ENCODE results near the gene FMN2.

The FMN2 gene

GRCh38 chr1:240099329-240099728 is 7.6 kb downstream of the FMN2 start:
- no peak for DNase-seq

- DNase-seq, result no peak
Observed at GRCh38 chr1:240099748-240100147, 8.1 kb downstream of the FMN2 start.

- no peak for DNase-seq
Observed at GRCh38 chr1:240100371-240100934, 8.8 kb downstream of the FMN2 start.

GRCh38 chr1:240101306-240101705 is 9.6 kb downstream of the FMN2 start:
- DNase-seq, result no peak

- no peak for DNase-seq
Observed at GRCh38 chr1:240101737-240102136, 10.1 kb downstream of the FMN2 start.

- no peak for DNase-seq
Observed at GRCh38 chr1:240104672-240105071, 13.0 kb downstream of the FMN2 start.

GRCh38 chr1:240107058-240107684 is 15.5 kb downstream of the FMN2 start:
- DNase-seq, result no peak

- DNase-seq, result no peak
Observed at GRCh38 chr1:240109130-240109529, 17.4 kb downstream of the FMN2 start.

GRCh38 chr1:240109920-240110636 is 18.4 kb downstream of the FMN2 start:
- DNase-seq, result no peak

- no peak for DNase-seq
Observed at GRCh38 chr1:240111558-240111957, 19.9 kb downstream of the FMN2 start.

GRCh38 chr1:240114222-240114621 is 22.5 kb downstream of the FMN2 start:
- DNase-seq, result no peak

GRCh38 chr1:240115831-240116230 is 24.1 kb downstream of the FMN2 start:
- DNase-seq, result no peak

GRCh38 chr1:240116831-240117769 is 25.4 kb downstream of the FMN2 start:
- no peak for DNase-seq

- no peak for DNase-seq
Observed at GRCh38 chr1:240117930-240118329, 26.2 kb downstream of the FMN2 start.

GRCh38 chr1:240122639-240123613 is 31.2 kb downstream of the FMN2 start:
- DNase-seq, result no peak

- no peak for DNase-seq
Observed at GRCh38 chr1:240126821-240127220, 35.1 kb downstream of the FMN2 start.

- DNase-seq, result no peak
Observed at GRCh38 chr1:240128366-240128765, 36.7 kb downstream of the FMN2 start.

- no peak for DNase-seq
Observed at GRCh38 chr1:240134113-240134512, 42.4 kb downstream of the FMN2 start.

GRCh38 chr1:240134596-240134995 is 42.9 kb downstream of the FMN2 start:
- no peak for DNase-seq

GRCh38 chr1:240136402-240136801 is 44.7 kb downstream of the FMN2 start:
- no peak for DNase-seq

GRCh38 chr1:240138867-240139266 is 47.2 kb downstream of the FMN2 start:
- no peak for DNase-seq

GRCh38 chr1:240139511-240139910 is 47.8 kb downstream of the FMN2 start:
- DNase-seq, result no peak
